ENCODE measurements around the gene SULT1A1.
"Not testable (repeated sequence)": the region's sequence is repeated elsewhere in the genome, so short reads cannot be mapped to it uniquely, and the experiment has no call there.

DNA sequence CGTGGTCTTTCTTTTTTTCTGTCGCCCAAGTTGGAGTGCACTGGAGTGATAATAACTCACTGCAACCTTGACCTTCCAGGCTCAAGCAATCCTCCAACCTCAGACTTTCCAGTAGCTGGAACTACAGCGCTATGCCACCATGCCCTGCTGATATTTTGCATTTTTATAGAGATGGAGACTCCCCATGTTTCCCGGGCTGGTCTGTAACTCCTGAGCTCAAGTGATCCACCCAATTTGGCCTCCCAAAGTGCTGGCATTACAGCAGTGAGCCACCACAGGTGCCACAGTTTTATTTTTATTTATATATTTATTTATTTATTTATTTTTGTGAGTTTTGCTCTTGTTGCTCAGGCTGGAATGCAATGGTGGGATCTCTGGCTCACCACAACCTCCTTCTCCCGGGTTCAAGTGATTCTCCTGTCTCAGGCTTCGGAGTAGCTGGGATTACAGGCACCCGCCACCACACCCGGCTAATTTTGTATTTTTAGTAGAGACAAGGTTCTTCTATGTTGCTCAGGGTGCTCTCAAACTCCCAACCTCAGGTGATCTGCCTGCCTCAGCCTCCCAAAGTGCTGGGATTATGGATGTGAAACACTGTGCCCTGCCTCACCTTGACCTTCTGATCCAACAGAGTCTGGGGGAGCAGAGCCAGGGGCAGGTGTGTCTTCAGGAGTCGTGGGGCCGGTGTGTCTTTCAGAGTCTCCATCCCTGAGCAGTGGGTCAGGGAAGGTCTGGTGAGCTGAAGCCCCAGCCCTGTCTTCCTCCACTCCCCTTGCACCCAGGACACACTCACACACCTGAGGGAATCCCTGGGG lies 2.0 kb downstream of the SULT1A1 start:
- not testable (repeated sequence) for TF ChIP-seq EP300 (IDR thresholded peaks at IDR 0.05; ENCODE audit: borderline replicate concordance in 1 of 2, low read depth in 2 of 2, low read length in 2 of 2); SRF (IDR thresholded peaks at IDR 0.05; ENCODE audit: low read depth, low read length); TAF1 (IDR thresholded peaks at IDR 0.05; ENCODE audit: low read depth, low read length); KDM1A (IDR thresholded peaks at IDR 0.05; ENCODE audit: borderline replicate concordance, low read length); CTCF (IDR thresholded peaks at IDR 0.05; ENCODE audit: control extremely low read depth in 1 of 3, insufficient read depth in 1 of 3, low read depth in 1 of 3, low read length in 3 of 3)

All from H1 (cell line).